CD4-positive, alpha-beta T cell (primary cell): ENCODE measurements around the gene PLSCR5. TPM values are rescaled to one million over a fixed set of nuclear protein-coding genes. Genes with fewer than 3 reads are reported as not detected.

Source experiments
- ATAC-seq: fragments of 200-7000 bp; cut with Tn5 transposase; one replicate; pipeline ENCODE4 v1.10.0; 2022; ENCODE audit warnings: mild to moderate bottlenecking; ENCODE audit not compliant: poor library complexity
- CTCF ChIA-PET: fragments of 350-600 bp; sonication (Branson Sonifier 250); formaldehyde crosslinking; loops from one replicate; lab custom pipeline; 2021; ENCODE audit warnings: antibody characterized with exemption, inconsistent platforms; lab: Charles Lee
- POLR2A ChIA-PET: fragments of 350-600 bp; sonication (Branson Sonifier 250); formaldehyde crosslinking; loops from one replicate; lab custom pipeline; 2021; ENCODE audit warnings: antibody characterized with exemption, inconsistent platforms; lab: Charles Lee
- DNase-seq, 14 experiments: peaks; one replicate each; pipeline ENCODE4 v3.0.0-alpha.2; 2013 to 2020; ENCODE audit warnings: mixed read lengths in 2 of 14
- H3K27ac ChIP-seq, 2 donors: one replicate each; pipeline versions ENCODE4 v1.5.1 to v1.7.0; 2013; ENCODE audit warnings: low read length in 2 of 2, low read depth in 1 of 2, mild to moderate bottlenecking in 1 of 2
- H3K27me3 ChIP-seq, 2 experiments: 1 replicate in 1 of 2; 2 replicates in 1 of 2; pipeline versions ENCODE4 v1.6.1 to v1.7.0; 2013; ENCODE audit warnings: low read length in 2 of 2, control low read depth in 1 of 2, mild to moderate bottlenecking in 1 of 2, moderate library complexity in 1 of 2; ENCODE audit not compliant: insufficient read depth in 2 of 2, control insufficient read depth in 1 of 2
- H3K36me3 ChIP-seq: one replicate; pipeline ENCODE4 v1.6.1; 2013; ENCODE audit warnings: low read length, control low read depth; ENCODE audit not compliant: insufficient read depth
- H3K4me1 ChIP-seq: one replicate; pipeline ENCODE4 v1.6.1; 2013; ENCODE audit warnings: low read length, control low read depth; ENCODE audit not compliant: insufficient read depth
- H3K4me3 ChIP-seq: one replicate; pipeline ENCODE4 v1.5.1; 2013; ENCODE audit warnings: mild to moderate bottlenecking, low read length, moderate library complexity
- H3K9me3 ChIP-seq, 2 experiments: 1 replicate in 1 of 2; 2 replicates in 1 of 2; pipeline versions ENCODE4 v1.6.1 to v1.7.0; 2013; ENCODE audit warnings: low read length in 2 of 2, mild to moderate bottlenecking in 2 of 2, control low read depth in 1 of 2, moderate library complexity in 1 of 2; ENCODE audit not compliant: control insufficient read depth in 1 of 2, insufficient read depth in 1 of 2
- H3K27ac Mint-ChIP-seq: one replicate; pipeline ENCODE4 v1.8.0; 2020; ENCODE audit warnings: mixed read lengths
- H3K27me3 Mint-ChIP-seq: one replicate; pipeline ENCODE4 v1.8.0; 2021; ENCODE audit warnings: mixed read lengths
- H3K36me3 Mint-ChIP-seq: one replicate; pipeline ENCODE4 v1.8.0; 2021; ENCODE audit warnings: low read depth, mixed read lengths
- H3K4me1 Mint-ChIP-seq: one replicate; pipeline ENCODE4 v1.8.0; 2021; ENCODE audit warnings: low read depth, mixed read lengths
- H3K4me3 Mint-ChIP-seq: one replicate; pipeline ENCODE4 v1.8.0; 2020; ENCODE audit warnings: mild to moderate bottlenecking, mixed read lengths
- H3K9me3 Mint-ChIP-seq: one replicate; pipeline ENCODE4 v1.8.0; 2020; ENCODE audit warnings: mixed read lengths
- CTCF ChIP-seq: fragments of 200-600 bp; IDR thresholded peaks from one replicate; pipeline ENCODE4 v1.8.0; 2022; ENCODE audit warnings: antibody characterized with exemption, mild to moderate bottlenecking
- intact Hi-C, 2 experiments: fragments of 100-400 bp; cut with DNase I in 1 of 2; cut with micrococcal nuclease in 1 of 2; formaldehyde crosslinking; loops; one replicate each; pipeline versions ENCODE4 v1.15.1 to v1.9.0; 2023 to 2025; cut with DNase I, micrococcal nuclease
- total RNA-seq, 174 experiments: library from RNA in 2 of 174; stranded (reverse) in 2 of 174; gene quantifications; one replicate each; pipeline ENCODE4 v1.2.3 and lab custom pipeline; 2021 to 2026

PLSCR5 gene
- total RNA-seq, 2 experiments from 2014 or later, result not detected

DNA sequence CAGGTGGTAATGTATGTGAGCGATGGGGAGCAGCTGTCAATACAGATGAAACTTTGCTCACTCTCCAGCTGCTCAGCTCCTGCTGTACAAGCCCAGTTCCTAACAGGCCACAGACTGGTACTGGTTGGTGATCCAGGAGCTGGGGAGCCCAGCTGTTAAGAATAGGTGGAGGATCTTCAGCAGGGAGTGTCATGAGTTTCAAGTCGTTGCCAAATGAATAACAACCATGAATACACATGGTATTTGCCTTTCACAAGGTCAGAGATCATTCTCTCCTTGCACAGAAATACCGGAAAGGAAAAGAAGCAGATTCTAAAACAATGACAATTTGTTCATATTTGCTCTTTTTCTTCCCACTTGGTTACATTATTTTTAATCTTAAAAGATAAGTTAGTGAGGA lies 65.8 kb downstream of the PLSCR5 start:
- CTCF ChIA-PET, result no interaction called here
- Mint-ChIP-seq H3K4me1 (peaks cover 69% of the 10 kb centered on the region), H3K27ac (no peak overlapping the region), H3K27me3 (no peaks in the 10 kb centered on the region), H3K4me3 (no peak overlapping the region), H3K9me3 (no peaks in the 10 kb centered on the region), H3K36me3 (peaks cover 11% of the 10 kb centered on the region)
- Histone ChIP-seq H3K4me1 (peaks cover 8% of the 10 kb centered on the region), H3K9me3 (no peaks in the 10 kb centered on the region), H3K36me3 (no peaks in the 10 kb centered on the region), H3K27ac (no peak overlapping the region), H3K27me3 (no peaks in the 10 kb centered on the region), H3K4me3 (no peak overlapping the region)
- intact Hi-C loops, result no loop called here
- DNase-seq, result no peak
- ATAC-seq, result no peak
- TF ChIP-seq CTCF, result no peak
- POLR2A ChIA-PET, result no interaction called here

- intact Hi-C loops, result no loop called here
- Mint-ChIP-seq H3K27me3 (no peaks in the 10 kb centered on the region), H3K4me1 (peaks cover 58% of the 10 kb centered on the region), H3K36me3 (peaks cover 19% of the 10 kb centered on the region), H3K9me3 (no peaks in the 10 kb centered on the region), H3K27ac (no peak overlapping the region), H3K4me3 (no peak overlapping the region)
- Histone ChIP-seq H3K36me3 (peaks cover 2% of the 10 kb centered on the region), H3K9me3 (no peaks in the 10 kb centered on the region), H3K27me3 (no peaks in the 10 kb centered on the region), H3K27ac (no peak overlapping the region), H3K4me3 (no peak overlapping the region), H3K4me1 (no peaks in the 10 kb centered on the region)
- CTCF ChIA-PET, result no interaction called here
- POLR2A ChIA-PET, result no interaction called here
- DNase-seq (no peak), ATAC-seq (no peak)
- TF ChIP-seq CTCF, result no peak
Measured at GRCh38 chr3:146537603-146538002, 67.5 kb downstream of the PLSCR5 start.

- Mint-ChIP-seq H3K4me3 (no peak overlapping the region), H3K9me3 (no peaks in the 10 kb centered on the region), H3K27ac (no peak overlapping the region), H3K27me3 (no peaks in the 10 kb centered on the region), H3K36me3 (peaks cover 25% of the 10 kb centered on the region), H3K4me1 (peaks cover 49% of the 10 kb centered on the region)
- Histone ChIP-seq H3K4me3 (no peak overlapping the region), H3K36me3 (peaks cover 9% of the 10 kb centered on the region), H3K9me3 (no peaks in the 10 kb centered on the region), H3K4me1 (no peaks in the 10 kb centered on the region), H3K27ac (no peak overlapping the region), H3K27me3 (no peaks in the 10 kb centered on the region)
- ChIA-PET POLR2A (no interaction called here), CTCF (no interaction called here)
- DNase-seq (no peak), ATAC-seq (no peak)
- no peak for TF ChIP-seq CTCF
- intact Hi-C loops, result no loop called here
Measured at GRCh38 chr3:146536681-146537080, 68.5 kb downstream of the PLSCR5 start.

Other genes with a start within 250 kb of the PLSCR5 start
- not detected for gene PLSCR2, start 135.8 kb downstream of the PLSCR5 start, total RNA-seq
- 1 to 10 TPM; 8.2 to 8.3 TPM for gene PLSCR1, start 60.7 kb downstream of the PLSCR5 start, total RNA-seq